ENCODE results near the gene SLC6A6.

Gene SLC6A6

GRCh38 chr3:14361068-14361677 lies 41.2 kb upstream of the SLC6A6 start:
- no peak overlapping the region for H3K4me3 ChIP-seq (ENCODE audit: insufficient read depth, low read length, poor library complexity, severe bottlenecking)
- no peak overlapping the region for H2AFZ ChIP-seq (ENCODE audit: low read depth, low read length, severe bottlenecking)
- no peaks in the 10 kb centered on the region for H3F3A ChIP-seq (ENCODE audit: insufficient read depth)
- no peaks in the 10 kb centered on the region for H3K79me2 ChIP-seq (ENCODE audit: insufficient read depth, low read length)
- no peak overlapping the region for H3K4me2 ChIP-seq (ENCODE audit: low read depth, low read length, poor library complexity, severe bottlenecking)
- no peaks in the 10 kb centered on the region for H3K36me3 ChIP-seq (ENCODE audit: low read length)
- H4K20me1 ChIP-seq (ENCODE audit: low read depth, low read length), result no peaks in the 10 kb centered on the region
- H3K9me3 ChIP-seq (ENCODE audit: insufficient read depth, low read length), result no peaks in the 10 kb centered on the region
- H3K27ac ChIP-seq (ENCODE audit: low read depth, low read length), result no peak overlapping the region
- H3K9me2 ChIP-seq (replicated peaks; ENCODE audit: insufficient read depth, low read length), result no peaks in the 10 kb centered on the region
- no peak for TF ChIP-seq CTCF (IDR thresholded peaks at IDR 0.05; ENCODE audit: insufficient read depth, low read length, poor library complexity, severe bottlenecking)
- no peak for TF ChIP-seq EZH2phosphoT487 (conservative IDR thresholded peaks at IDR 0.05; ENCODE audit: low read length)
- H3K9ac ChIP-seq (ENCODE audit: low read length), result no peak overlapping the region
- H3K27me3 ChIP-seq (ENCODE audit: low read length), result no peaks in the 10 kb centered on the region

GRCh38 chr3:14362890-14363289 lies 39.5 kb upstream of the SLC6A6 start:
- H3K9ac ChIP-seq (ENCODE audit: low read length), result no peak overlapping the region
- H3K27me3 ChIP-seq (ENCODE audit: low read length), result no peaks in the 10 kb centered on the region
- H3K36me3 ChIP-seq (ENCODE audit: low read length), result no peaks in the 10 kb centered on the region
- TF ChIP-seq CTCF (IDR thresholded peaks at IDR 0.05; ENCODE audit: insufficient read depth, low read length, poor library complexity, severe bottlenecking), result no peak
- no peak for TF ChIP-seq EZH2phosphoT487 (conservative IDR thresholded peaks at IDR 0.05; ENCODE audit: low read length)
- no peaks in the 10 kb centered on the region for H3F3A ChIP-seq (ENCODE audit: insufficient read depth)
- H3K4me3 ChIP-seq (ENCODE audit: insufficient read depth, low read length, poor library complexity, severe bottlenecking), result no peak overlapping the region
- H4K20me1 ChIP-seq (ENCODE audit: low read depth, low read length), result no peaks in the 10 kb centered on the region
- no peak overlapping the region for H2AFZ ChIP-seq (ENCODE audit: low read depth, low read length, severe bottlenecking)
- H3K27ac ChIP-seq (ENCODE audit: low read depth, low read length), result no peak overlapping the region
- no peak overlapping the region for H3K4me2 ChIP-seq (ENCODE audit: low read depth, low read length, poor library complexity, severe bottlenecking)
- no peaks in the 10 kb centered on the region for H3K9me3 ChIP-seq (ENCODE audit: insufficient read depth, low read length)
- H3K79me2 ChIP-seq (ENCODE audit: insufficient read depth, low read length), result no peaks in the 10 kb centered on the region
- no peaks in the 10 kb centered on the region for H3K9me2 ChIP-seq (replicated peaks; ENCODE audit: insufficient read depth, low read length)

GRCh38 chr3:14363379-14363778 lies 39.0 kb upstream of the SLC6A6 start:
- no peaks in the 10 kb centered on the region for H3K9me3 ChIP-seq (ENCODE audit: insufficient read depth, low read length)

More at GRCh38 chr3:14363379-14363778, 39.0 kb upstream of the SLC6A6 start:
- no peaks in the 10 kb centered on the region for H3K27me3 ChIP-seq (ENCODE audit: low read length)
- H2AFZ ChIP-seq (ENCODE audit: low read depth, low read length, severe bottlenecking), result no peak overlapping the region
- H3K4me3 ChIP-seq (ENCODE audit: insufficient read depth, low read length, poor library complexity, severe bottlenecking), result no peak overlapping the region
- no peaks in the 10 kb centered on the region for H3F3A ChIP-seq (ENCODE audit: insufficient read depth)
- no peak overlapping the region for H3K27ac ChIP-seq (ENCODE audit: low read depth, low read length)
- no peaks in the 10 kb centered on the region for H3K79me2 ChIP-seq (ENCODE audit: insufficient read depth, low read length)
- H3K9ac ChIP-seq (ENCODE audit: low read length), result no peak overlapping the region
- no peaks in the 10 kb centered on the region for H4K20me1 ChIP-seq (ENCODE audit: low read depth, low read length)
- no peak overlapping the region for H3K4me2 ChIP-seq (ENCODE audit: low read depth, low read length, poor library complexity, severe bottlenecking)
- H3K9me2 ChIP-seq (replicated peaks; ENCODE audit: insufficient read depth, low read length), result no peaks in the 10 kb centered on the region
- TF ChIP-seq CTCF (IDR thresholded peaks at IDR 0.05; ENCODE audit: insufficient read depth, low read length, poor library complexity, severe bottlenecking), result no peak
- no peak for TF ChIP-seq EZH2phosphoT487 (conservative IDR thresholded peaks at IDR 0.05; ENCODE audit: low read length)
- no peaks in the 10 kb centered on the region for H3K36me3 ChIP-seq (ENCODE audit: low read length)

Data from SU-DHL-6 (cell line).